HepG2 (cell line): ENCODE measurements around the gene MRPS11.

Source experiments
- ETV5 ChIP-seq: IDR thresholded peaks from 2 replicates; pipeline ENCODE4 v1.6.1; 2018; ENCODE audit warnings: missing biosample characterization, missing genetic modification reagents, inconsistent platforms, borderline replicate concordance
- FOXP1 ChIP-seq, 2 experiments: fragments of 450-650 bp in 1 of 2; IDR thresholded peaks; 2 replicates each; pipeline ENCODE4 v1.6.1; 2017 to 2018; ENCODE audit warnings: antibody characterized with exemption in 1 of 2
- TCF7L2 ChIP-seq: IDR thresholded peaks from 2 replicates; pipeline ENCODE4 v1.6.1; 2011; ENCODE audit warnings: mild to moderate bottlenecking, low read depth, low read length, moderate library complexity
- TF ChIP-seq, protein P1 (sequence below): sonication (generic); formaldehyde crosslinking; IDR thresholded peaks from 2 replicates; pipeline ENCODE4 v1.5.0; 2020; ENCODE audit warnings: mild to moderate bottlenecking, missing genetic modification reagents, moderate library complexity

GRCh38 chr15:88428053-88428452, 39.5 kb upstream of the MRPS11 start:
- TF ChIP-seq, protein P1, sequence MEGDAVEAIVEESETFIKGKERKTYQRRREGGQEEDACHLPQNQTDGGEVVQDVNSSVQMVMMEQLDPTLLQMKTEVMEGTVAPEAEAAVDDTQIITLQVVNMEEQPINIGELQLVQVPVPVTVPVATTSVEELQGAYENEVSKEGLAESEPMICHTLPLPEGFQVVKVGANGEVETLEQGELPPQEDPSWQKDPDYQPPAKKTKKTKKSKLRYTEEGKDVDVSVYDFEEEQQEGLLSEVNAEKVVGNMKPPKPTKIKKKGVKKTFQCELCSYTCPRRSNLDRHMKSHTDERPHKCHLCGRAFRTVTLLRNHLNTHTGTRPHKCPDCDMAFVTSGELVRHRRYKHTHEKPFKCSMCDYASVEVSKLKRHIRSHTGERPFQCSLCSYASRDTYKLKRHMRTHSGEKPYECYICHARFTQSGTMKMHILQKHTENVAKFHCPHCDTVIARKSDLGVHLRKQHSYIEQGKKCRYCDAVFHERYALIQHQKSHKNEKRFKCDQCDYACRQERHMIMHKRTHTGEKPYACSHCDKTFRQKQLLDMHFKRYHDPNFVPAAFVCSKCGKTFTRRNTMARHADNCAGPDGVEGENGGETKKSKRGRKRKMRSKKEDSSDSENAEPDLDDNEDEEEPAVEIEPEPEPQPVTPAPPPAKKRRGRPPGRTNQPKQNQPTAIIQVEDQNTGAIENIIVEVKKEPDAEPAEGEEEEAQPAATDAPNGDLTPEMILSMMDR = no peak
- TF ChIP-seq FOXP1 (IDR thresholded peaks at IDR 0.05) (no peak), FOXP1 (CRISPR knock-in tag; IDR thresholded peaks at IDR 0.05) (no peak), TCF7L2 (no peak), ETV5 (CRISPR knock-in tag) (no peak)
